Endothelial cell of hepatic sinusoid (primary cell): ENCODE results near the gene NUBPL.
"Not testable (repeated sequence)": the region's sequence is repeated elsewhere in the genome, so short reads cannot be mapped to it uniquely, and the experiment has no call there.

Source experiments
- in situ Hi-C: cut with HindIII; loops from 2 replicates; pipeline ENCODE4 v1.10.0; 2017; ENCODE audit warnings: low sequenced_read_pairs

The NUBPL gene

GRCh38 chr14:31858868-31859267 is 297.7 kb downstream of the NUBPL start:
- in situ Hi-C loops, result no loop called here

- in situ Hi-C loops, result no loop called here
These were observed 304.0 kb downstream of the NUBPL start for GRCh38 chr14:31864937-31865855.

- in situ Hi-C loops, result no loop called here
These were observed 306.4 kb downstream of the NUBPL start for GRCh38 chr14:31867570-31867969.

- in situ Hi-C loops, result not testable (repeated sequence)
These were observed 306.9 kb downstream of the NUBPL start for GRCh38 chr14:31868096-31868495.

- in situ Hi-C loops, result no loop called here
These were observed 315.5 kb downstream of the NUBPL start for GRCh38 chr14:31876741-31877140.

GRCh38 chr14:31877255-31877798 is 316.1 kb downstream of the NUBPL start:
- in situ Hi-C loops, result no loop called here

GRCh38 chr14:31879661-31880348 is 318.6 kb downstream of the NUBPL start:
- in situ Hi-C loops, result no loop called here

- in situ Hi-C loops, result no loop called here
These were observed 319.7 kb downstream of the NUBPL start for GRCh38 chr14:31880935-31881334.

- in situ Hi-C loops, result no loop called here
These were observed 320.5 kb downstream of the NUBPL start for GRCh38 chr14:31881531-31882310.

- in situ Hi-C loops, result no loop called here
These were observed 323.0 kb downstream of the NUBPL start for GRCh38 chr14:31884238-31884637.

- in situ Hi-C loops, result no loop called here
These were observed 323.7 kb downstream of the NUBPL start for GRCh38 chr14:31884776-31885379.

GRCh38 chr14:31886156-31886835 is 325.1 kb downstream of the NUBPL start:
- in situ Hi-C loops, result no loop called here

GRCh38 chr14:31887929-31888580 is 326.9 kb downstream of the NUBPL start:
- in situ Hi-C loops, result no loop called here

- in situ Hi-C loops, result no loop called here
These were observed 328.1 kb downstream of the NUBPL start for GRCh38 chr14:31889297-31889696.

GRCh38 chr14:31890202-31890601 is 329.0 kb downstream of the NUBPL start:
- in situ Hi-C loops, result not testable (repeated sequence)

- in situ Hi-C loops, result no loop called here
These were observed 332.1 kb downstream of the NUBPL start for GRCh38 chr14:31893221-31893757.

- in situ Hi-C loops, result no loop called here
These were observed 333.1 kb downstream of the NUBPL start for GRCh38 chr14:31894351-31894750.

GRCh38 chr14:31895206-31895605 is 334.0 kb downstream of the NUBPL start:
- in situ Hi-C loops, result no loop called here

- in situ Hi-C loops, result no loop called here
These were observed 334.4 kb downstream of the NUBPL start for GRCh38 chr14:31895646-31896045.
